ENCODE results near the gene LPA.
A peak's percentile ranks its signal among the peaks of the same experiment; 100 is the strongest.
"Not testable (repeated sequence)": the region's sequence is repeated elsewhere in the genome, so short reads cannot be mapped to it uniquely, and the experiment has no call there.

The LPA gene

GRCh38 chr6:160679402-160679769, 15.3 kb upstream of the LPA start:
- peak overlapping the region; percentile 17 for H3K4me3 ChIP-seq (ENCODE audit: severe bottlenecking)
- DNase-seq (ENCODE audit: low spot score) = no peak
- TF ChIP-seq CTCF (IDR thresholded peaks at IDR 0.05; ENCODE audit: poor library complexity, severe bottlenecking) = peak; percentile 41

DNA sequence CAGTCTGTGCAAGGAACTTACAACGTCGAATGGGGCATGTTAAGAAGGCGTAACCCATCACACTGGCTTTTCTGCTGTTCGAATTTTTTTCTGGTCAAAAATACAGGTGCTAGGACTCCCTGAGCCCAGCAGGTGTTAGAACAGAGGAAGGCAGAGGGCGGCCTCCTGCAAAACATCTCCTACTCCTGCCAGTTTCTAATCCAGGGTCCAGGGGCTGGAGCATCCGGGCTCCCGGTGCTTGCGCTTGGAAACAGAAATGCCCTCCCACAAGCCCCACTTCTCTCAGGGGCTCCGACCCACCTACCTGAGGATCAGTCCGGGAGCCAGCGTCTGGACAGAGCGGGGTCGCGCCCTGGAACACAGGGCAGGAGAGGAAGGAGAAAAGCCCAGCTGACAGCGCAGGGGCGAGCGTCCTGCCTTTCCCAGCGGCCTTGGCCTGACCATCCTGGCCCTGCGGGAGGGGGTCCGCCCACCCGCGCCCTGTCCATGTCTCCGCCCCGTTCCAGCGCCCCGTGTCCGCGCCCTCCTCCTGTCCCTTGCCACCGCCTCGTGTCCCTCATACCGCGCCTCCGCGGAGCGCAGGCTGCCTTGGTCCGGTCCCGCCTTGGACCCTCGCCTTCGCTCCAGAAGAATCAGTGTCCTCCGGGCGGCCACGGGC, 14.8 kb upstream of the LPA start:
- no peaks in the 10 kb centered on the region for H3K9me3 ChIP-seq (ENCODE audit: severe bottlenecking)
- ATAC-seq (ENCODE audit: low read depth) (peak; percentile 71), DNase-seq (ENCODE audit: low spot score) (no peak)
- H3K27me3 ChIP-seq (ENCODE audit: insufficient read depth, poor library complexity, severe bottlenecking) = no peaks in the 10 kb centered on the region
- no peaks in the 10 kb centered on the region for H3K36me3 ChIP-seq (ENCODE audit: low read depth)
- TF ChIP-seq CTCF (IDR thresholded peaks at IDR 0.05; ENCODE audit: poor library complexity, severe bottlenecking) = no peak
- peak overlapping the region; percentile 17 for H3K4me3 ChIP-seq (ENCODE audit: severe bottlenecking)
- H3K27ac ChIP-seq (ENCODE audit: poor library complexity, severe bottlenecking) = no peak overlapping the region
- no peaks in the 10 kb centered on the region for H3K4me1 ChIP-seq (ENCODE audit: insufficient read depth, poor library complexity, severe bottlenecking)

More at GRCh38 chr6:160679402-160679769, 15.3 kb upstream of the LPA start:
- Histone ChIP-seq H3K36me3 (ENCODE audit: low read depth) (no peaks in the 10 kb centered on the region), H3K27ac (ENCODE audit: poor library complexity, severe bottlenecking) (no peak overlapping the region), H3K4me1 (ENCODE audit: insufficient read depth, poor library complexity, severe bottlenecking) (no peaks in the 10 kb centered on the region), H3K9me3 (ENCODE audit: severe bottlenecking) (no peaks in the 10 kb centered on the region), H3K27me3 (ENCODE audit: insufficient read depth, poor library complexity, severe bottlenecking) (no peaks in the 10 kb centered on the region)
- ATAC-seq (ENCODE audit: low read depth) = peak; percentile 50; the same call in 2 of the 3 replicates

DNA sequence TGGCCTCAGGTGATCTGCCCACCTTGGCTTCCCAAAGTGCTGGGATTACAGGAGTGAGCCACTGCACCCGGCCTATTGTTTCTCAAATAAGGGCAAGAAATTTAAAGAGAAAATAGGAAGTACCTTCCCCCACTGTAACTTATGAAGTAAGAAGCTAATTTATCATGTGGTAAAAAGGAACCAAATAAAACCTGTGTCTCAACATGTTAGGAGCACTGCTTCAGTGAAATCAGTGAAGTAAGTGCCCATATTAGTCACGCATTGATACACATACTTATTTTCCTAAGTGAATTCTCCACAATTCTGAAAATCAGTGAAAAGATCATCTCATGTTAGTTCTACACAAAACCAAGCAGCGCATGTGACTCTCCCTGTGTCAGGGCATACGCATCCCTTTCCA, 14.2 kb upstream of the LPA start:
- no peak overlapping the region for H3K27ac ChIP-seq (ENCODE audit: poor library complexity, severe bottlenecking)
- no peaks in the 10 kb centered on the region for H3K27me3 ChIP-seq (ENCODE audit: insufficient read depth, poor library complexity, severe bottlenecking)
- ATAC-seq (ENCODE audit: low read depth) (peak; percentile 75), DNase-seq (ENCODE audit: low spot score) (no peak)
- no peak overlapping the region for H3K4me3 ChIP-seq (ENCODE audit: severe bottlenecking)
- H3K9me3 ChIP-seq (ENCODE audit: severe bottlenecking) = no peaks in the 10 kb centered on the region
- no peak for TF ChIP-seq CTCF (IDR thresholded peaks at IDR 0.05; ENCODE audit: poor library complexity, severe bottlenecking)
- H3K4me1 ChIP-seq (ENCODE audit: insufficient read depth, poor library complexity, severe bottlenecking) = no peaks in the 10 kb centered on the region
- no peaks in the 10 kb centered on the region for H3K36me3 ChIP-seq (ENCODE audit: low read depth)

DNA sequence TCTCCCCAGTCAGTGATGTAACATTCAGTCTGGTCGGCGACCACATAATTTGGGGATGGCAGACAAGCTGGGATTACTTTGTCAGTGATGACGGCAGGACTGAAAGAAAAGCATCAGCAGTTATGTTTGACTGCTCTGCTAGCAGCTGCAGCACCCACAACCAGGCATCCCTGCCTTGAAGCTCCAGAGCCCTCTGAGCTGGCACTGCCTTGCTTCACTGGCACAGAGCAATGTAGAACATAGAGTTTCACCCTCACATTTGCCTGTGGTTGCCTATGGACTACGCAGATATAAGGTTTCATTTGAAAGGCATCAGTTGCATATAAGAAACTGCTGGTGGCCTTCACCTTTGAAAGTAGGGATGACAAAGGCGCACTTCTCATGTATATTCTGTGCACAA, 12.3 kb upstream of the LPA start:
- DNase-seq (ENCODE audit: low spot score); H3K4me1 ChIP-seq (ENCODE audit: insufficient read depth, poor library complexity, severe bottlenecking); H3K27me3 ChIP-seq (ENCODE audit: insufficient read depth, poor library complexity, severe bottlenecking); ATAC-seq (ENCODE audit: low read depth); H3K9me3 ChIP-seq (ENCODE audit: severe bottlenecking); H3K36me3 ChIP-seq (ENCODE audit: low read depth); H3K4me3 ChIP-seq (ENCODE audit: severe bottlenecking); H3K27ac ChIP-seq (ENCODE audit: poor library complexity, severe bottlenecking): not testable (repeated sequence)

- DNase-seq (ENCODE audit: low spot score) (no peak), ATAC-seq (ENCODE audit: low read depth) (no peak)
- no peaks in the 10 kb centered on the region for H3K4me1 ChIP-seq (ENCODE audit: insufficient read depth, poor library complexity, severe bottlenecking)
- peaks cover 3% of the 10 kb centered on the region for H3K9me3 ChIP-seq (ENCODE audit: severe bottlenecking)
- no peaks in the 10 kb centered on the region for H3K36me3 ChIP-seq (ENCODE audit: low read depth)
- no peak overlapping the region for H3K27ac ChIP-seq (ENCODE audit: poor library complexity, severe bottlenecking)
- no peaks in the 10 kb centered on the region for H3K27me3 ChIP-seq (ENCODE audit: insufficient read depth, poor library complexity, severe bottlenecking)
- no peak overlapping the region for H3K4me3 ChIP-seq (ENCODE audit: severe bottlenecking)
- no peak for TF ChIP-seq CTCF (IDR thresholded peaks at IDR 0.05; ENCODE audit: poor library complexity, severe bottlenecking)
Measured at GRCh38 chr6:160668589-160668988, 4.5 kb upstream of the LPA start.

All from RWPE2 (cell line).